ENCODE data around the gene ATG10. TPM values are rescaled to one million over a fixed set of nuclear protein-coding genes. Genes with fewer than 3 reads are reported as not detected.

The ATG10 gene
- total RNA-seq, 2 donors from 2014 or later, result 6.1 to 8.0 TPM

Other genes starting within 250 kb of the ATG10 start
- 10 to 100 TPM; 12.5 to 18.3 TPM for gene SSBP2, start 220.9 kb upstream of the ATG10 start, total RNA-seq

Measured in activated T-helper 17 cell treated with anti-CD3 and anti-CD28 coated beads, Interleukin-2, amount 50 U/mL, for 72 hours (primary cell).